ENCODE data around the gene IFT52. TPM values are rescaled to one million over a fixed set of nuclear protein-coding genes. Genes with fewer than 3 reads are reported as not detected.
"Not testable (repeated sequence)": the region's sequence is repeated elsewhere in the genome, so short reads cannot be mapped to it uniquely, and the experiment has no call there.

Gene IFT52
- total and polyA plus RNA-seq, 11 donors = 4.2 to 15.5 (median 5.7) TPM

- peaks cover 0 to 88% (median 54%) of the 10 kb centered on the region in 9 donors for H3K36me3 ChIP-seq
- 77 to 91% (median 82%) methylated on average over 8 of the region's 8 CpGs for WGBS, 4 donors
- DNase-seq = peak in 2 of 5 donors; percentile 10 to 27
- no peaks in the 10 kb centered on the region for H3K9me3 ChIP-seq
- H3K4me3 ChIP-seq = no peak overlapping the region
- H3K4me1 ChIP-seq = peaks cover 0 to 5% (median 0%) of the 10 kb centered on the region in 12 donors
- H3K27me3 ChIP-seq = no peaks in the 10 kb centered on the region
- TF ChIP-seq, protein P1, sequence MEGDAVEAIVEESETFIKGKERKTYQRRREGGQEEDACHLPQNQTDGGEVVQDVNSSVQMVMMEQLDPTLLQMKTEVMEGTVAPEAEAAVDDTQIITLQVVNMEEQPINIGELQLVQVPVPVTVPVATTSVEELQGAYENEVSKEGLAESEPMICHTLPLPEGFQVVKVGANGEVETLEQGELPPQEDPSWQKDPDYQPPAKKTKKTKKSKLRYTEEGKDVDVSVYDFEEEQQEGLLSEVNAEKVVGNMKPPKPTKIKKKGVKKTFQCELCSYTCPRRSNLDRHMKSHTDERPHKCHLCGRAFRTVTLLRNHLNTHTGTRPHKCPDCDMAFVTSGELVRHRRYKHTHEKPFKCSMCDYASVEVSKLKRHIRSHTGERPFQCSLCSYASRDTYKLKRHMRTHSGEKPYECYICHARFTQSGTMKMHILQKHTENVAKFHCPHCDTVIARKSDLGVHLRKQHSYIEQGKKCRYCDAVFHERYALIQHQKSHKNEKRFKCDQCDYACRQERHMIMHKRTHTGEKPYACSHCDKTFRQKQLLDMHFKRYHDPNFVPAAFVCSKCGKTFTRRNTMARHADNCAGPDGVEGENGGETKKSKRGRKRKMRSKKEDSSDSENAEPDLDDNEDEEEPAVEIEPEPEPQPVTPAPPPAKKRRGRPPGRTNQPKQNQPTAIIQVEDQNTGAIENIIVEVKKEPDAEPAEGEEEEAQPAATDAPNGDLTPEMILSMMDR (IDR thresholded peaks at IDR 0.05) = no peak
- no peak for TF ChIP-seq POLR2A (IDR thresholded peaks at IDR 0.05)
- intact Hi-C loops (cut with DNase I) = no loop called here
- peak; percentile 68 to 87 (median 77) for ATAC-seq
- H3K27ac ChIP-seq = no peak overlapping the region
Observed at GRCh38 chr20:43631598-43631997, 40.9 kb downstream of the IFT52 start.

- ATAC-seq (no peak), DNase-seq (no peak)
- Histone ChIP-seq H3K27me3 (no peaks in the 10 kb centered on the region), H3K4me1 (peaks cover 0 to 1% (median 0%) of the 10 kb centered on the region in 12 donors), H3K9me3 (no peaks in the 10 kb centered on the region), H3K4me3 (no peak overlapping the region), H3K27ac (no peak overlapping the region), H3K36me3 (peaks cover 0 to 96% (median 61%) of the 10 kb centered on the region in 9 donors)
- intact Hi-C loops (cut with DNase I) = no loop called here
- 95 to 100% (median 97%) methylated on average over 2 of the region's 2 CpGs for WGBS, 4 donors
- TF ChIP-seq, protein P1 (IDR thresholded peaks at IDR 0.05) = no peak
- TF ChIP-seq POLR2A (IDR thresholded peaks at IDR 0.05) = no peak
Observed at GRCh38 chr20:43636429-43636828, 45.7 kb downstream of the IFT52 start.

GRCh38 chr20:43642548-43642947 lies 51.8 kb downstream of the IFT52 start:
- no peak for TF ChIP-seq POLR2A (IDR thresholded peaks at IDR 0.05)
- intact Hi-C loops (cut with DNase I) = no loop called here
- Histone ChIP-seq H3K9me3 (no peaks in the 10 kb centered on the region), H3K4me1 (no peaks in the 10 kb centered on the region), H3K4me3 (no peak overlapping the region), H3K27me3 (no peaks in the 10 kb centered on the region), H3K27ac (no peak overlapping the region), H3K36me3 (peaks cover 0 to 87% (median 61%) of the 10 kb centered on the region in 9 donors)
- DNase-seq (no peak), ATAC-seq (no peak)
- WGBS, 4 donors = 93 to 99% (median 98%) methylated on average over 4 of the region's 4 CpGs

- Histone ChIP-seq H3K4me1 (no peaks in the 10 kb centered on the region), H3K9me3 (no peaks in the 10 kb centered on the region), H3K27ac (no peak overlapping the region), H3K36me3 (peaks cover 0 to 20% (median 18%) of the 10 kb centered on the region in 9 donors), H3K4me3 (no peak overlapping the region), H3K27me3 (no peaks in the 10 kb centered on the region)
- WGBS, 4 donors = 67 to 78% (median 69%) methylated on average over 3 of the region's 3 CpGs
- no peak for ATAC-seq
- no peak for DNase-seq
- TF ChIP-seq, protein P1 (IDR thresholded peaks at IDR 0.05) = no peak
- no peak for TF ChIP-seq POLR2A (IDR thresholded peaks at IDR 0.05)
- intact Hi-C loops (cut with DNase I) = no loop called here
Observed at GRCh38 chr20:43650997-43651525, 60.3 kb downstream of the IFT52 start.

DNA sequence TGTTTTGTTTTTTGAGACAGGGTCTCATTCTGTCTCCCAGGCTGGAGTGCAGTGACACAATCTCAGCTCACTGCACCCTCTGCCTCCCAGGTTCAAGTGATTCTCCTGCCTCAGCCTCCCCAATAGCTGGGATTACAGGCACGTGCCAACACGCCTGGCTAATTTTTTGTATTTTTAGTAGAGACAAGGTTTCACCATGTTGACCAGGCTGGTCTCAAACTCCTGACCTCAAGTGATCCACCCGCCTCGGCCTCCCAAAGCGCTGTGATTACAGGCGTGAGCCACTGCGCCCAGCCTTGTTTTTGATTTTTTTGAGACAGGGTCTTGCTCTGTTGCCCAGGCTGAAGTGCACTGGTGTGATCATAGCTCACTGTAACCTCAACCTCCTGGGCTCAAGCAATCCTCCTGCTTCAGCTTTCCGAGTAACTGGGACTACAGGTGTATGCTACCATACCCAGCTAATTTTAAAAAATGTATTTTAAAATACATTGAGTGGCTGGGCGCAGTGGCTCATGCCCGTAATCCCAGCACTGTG lies 61.0 kb downstream of the IFT52 start:
- intact Hi-C loops (cut with DNase I); H3K27ac ChIP-seq; H3K4me3 ChIP-seq; H3K9me3 ChIP-seq; DNase-seq; H3K4me1 ChIP-seq; ATAC-seq; H3K27me3 ChIP-seq: not testable (repeated sequence)
- WGBS, 4 donors = 90 to 95% (median 94%) methylated on average over 10 of the region's 10 CpGs
- peaks cover 0 to 13% (median 11%) of the 10 kb centered on the region in 9 donors for H3K36me3 ChIP-seq

Measured in heart left ventricle (tissue), 16 donors.